Heart left ventricle (tissue), 13 donors: ENCODE measurements around the gene ROR1.

Experiments
- CTCF ChIP-seq, 12 donors: fragments of 200-600 bp; sonication (generic) in 4 of 12; IDR thresholded peaks; one replicate each; pipeline versions ENCODE4 v1.5.0 to v1.8.0; 2018 to 2022; ENCODE audit warnings: antibody characterized with exemption in 12 of 12, mild to moderate bottlenecking in 5 of 12
- POLR2A ChIP-seq, 2 donors: fragments of 450-650 bp; IDR thresholded peaks; one replicate each; pipeline ENCODE4 v1.6.1; 2017; ENCODE audit warnings: antibody characterized with exemption in 2 of 2, mild to moderate bottlenecking in 2 of 2, moderate library complexity in 2 of 2
- donor health status: ischemic (EF 13 %, LVEDD 7.1; RV severe dilation, severe dysfunction).
- donor health status: DM: no; HTN: yes; CAD: no.
- donor health status: DM: no; HTN: no; CAD: no.
- donor health status: ischemic (EF 25% LVEDD 6.9; RV normal size, moderate dysfunction).
- donor health status: ischemic (EF 25% LVEDD 5.7; RV mildly dilated, moderate dysfunction).
- donor health status: ischemic (EF 35%, LVEDD 5.7; RV mildly dilated, moderate dysfunction).
- donor health status: nonischemic (EF 11% LVEDD 7.7; RV severe dilation, severe dysfunction).
- donor health status: DM: yes; HTN: yes; CAD: no.
- donor health status: PGD.
- donor health status: ischemic (EF 29% LVEDD 5.4; RV normal size, mild dysfunction).
- donor health status: nonischemic (EF 23%, LVEDD 6.1; RV moderate dilation, normal function).

GRCh38 chr1:63954187-63954586 lies 180.4 kb downstream of the ROR1 start:
- no peak for TF ChIP-seq POLR2A (IDR thresholded peaks at IDR 0.05)
- no peak for TF ChIP-seq CTCF (IDR thresholded peaks at IDR 0.05)
